GM21367 (cell line): Measurements from ENCODE around the gene LAMTOR2.
A peak's percentile ranks its signal among the peaks of the same experiment; 100 is the strongest.

ENCODE experiments used
- ATAC-seq: cut with Tn5 transposase; IDR thresholded peaks from one replicate; pipeline ENCODE4 v1.9.1; 2021; ENCODE audit not compliant: unreplicated experiment

The LAMTOR2 gene

GRCh38 chr1:156096640-156097391 is 42.2 kb downstream of the LAMTOR2 start:
- ATAC-seq, result peak; percentile 55

DNA sequence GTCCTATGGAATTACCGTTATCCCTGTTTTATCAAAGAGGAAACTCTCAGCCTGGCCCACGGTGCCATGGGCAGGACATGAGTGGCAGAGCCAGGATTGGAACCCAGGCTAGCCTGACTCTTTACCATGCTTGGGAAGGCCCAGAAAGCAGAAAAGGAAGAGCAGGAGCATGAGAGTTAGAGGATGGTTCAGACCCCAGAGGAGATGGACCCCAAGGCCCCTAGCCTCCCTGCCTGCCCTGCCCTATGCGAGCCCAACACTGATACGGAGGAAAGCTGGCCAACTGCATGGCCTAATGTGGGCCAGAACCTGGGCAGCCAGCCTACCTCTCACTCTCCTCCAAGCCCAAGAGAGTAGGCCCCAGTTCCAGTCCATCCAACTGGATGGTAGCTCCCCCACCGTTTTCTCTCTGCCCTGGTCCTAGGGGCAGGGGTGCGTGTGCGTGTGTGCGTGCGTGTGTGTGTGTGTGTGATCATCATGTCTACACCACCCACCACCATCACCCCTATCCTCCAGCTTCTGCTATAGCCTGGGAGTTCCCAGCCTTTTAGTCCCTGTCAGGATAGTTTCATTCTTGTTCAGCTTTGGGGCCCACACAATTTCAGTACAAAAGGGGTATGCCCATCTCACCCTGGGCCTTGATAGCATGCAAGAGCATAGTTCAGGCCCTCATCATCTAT is 43.1 kb downstream of the LAMTOR2 start:
- ATAC-seq, result no peak

GRCh38 chr1:156098784-156099183 is 44.2 kb downstream of the LAMTOR2 start:
- ATAC-seq, result no peak

- ATAC-seq, result no peak
Measured at GRCh38 chr1:156099282-156099681, 44.7 kb downstream of the LAMTOR2 start.

GRCh38 chr1:156100205-156100995 is 45.8 kb downstream of the LAMTOR2 start:
- no peak for ATAC-seq

GRCh38 chr1:156101880-156102279 is 47.3 kb downstream of the LAMTOR2 start:
- no peak for ATAC-seq

GRCh38 chr1:156102633-156103511 is 48.3 kb downstream of the LAMTOR2 start:
- no peak for ATAC-seq

GRCh38 chr1:156103521-156103947 is 49.0 kb downstream of the LAMTOR2 start:
- ATAC-seq, result no peak

- no peak for ATAC-seq
Measured at GRCh38 chr1:156104065-156104810, 49.7 kb downstream of the LAMTOR2 start.

- no peak for ATAC-seq
Measured at GRCh38 chr1:156104861-156105832, 50.6 kb downstream of the LAMTOR2 start.

- peak; percentile 10 for ATAC-seq
Measured at GRCh38 chr1:156106624-156107488, 52.3 kb downstream of the LAMTOR2 start.

DNA sequence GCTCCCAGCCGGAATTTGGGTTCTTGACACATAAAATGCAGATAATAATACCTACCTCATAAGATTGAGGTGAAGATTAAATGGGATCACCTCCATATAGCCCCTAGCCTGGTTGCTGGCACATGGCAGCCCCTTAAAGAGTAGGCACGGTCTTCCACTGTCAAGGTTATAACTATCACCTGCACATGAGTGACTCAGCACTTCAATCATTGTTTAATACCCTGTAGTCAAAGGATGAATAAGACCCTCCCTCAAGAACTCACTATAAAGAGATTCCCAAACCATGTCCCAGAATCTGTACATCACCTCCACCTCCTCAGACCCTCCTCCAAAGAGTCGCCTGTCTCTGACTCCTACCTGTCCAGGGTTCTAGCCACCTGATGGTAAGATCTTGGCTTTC is 53.5 kb downstream of the LAMTOR2 start:
- ATAC-seq, result no peak
